Left ventricle myocardium inferior (tissue), 1 donor: ENCODE measurements around the gene ACACB. TPM values are rescaled to one million over a fixed set of nuclear protein-coding genes. Genes with fewer than 3 reads are reported as not detected.
"Not testable (repeated sequence)": the region's sequence is repeated elsewhere in the genome, so short reads cannot be mapped to it uniquely, and the experiment has no call there.

ENCODE experiments used
- DNase-seq: peaks from one replicate; pipeline ENCODE4 v3.0.0-alpha.2; 2020
- H3K27ac ChIP-seq: fragments of 200-600 bp; replicated peaks from 2 replicates; pipeline ENCODE4 v1.8.0; 2021
- H3K27me3 ChIP-seq: fragments of 200-600 bp; 2 replicates; pipeline ENCODE4 v1.8.0; 2021; ENCODE audit warnings: low read depth
- H3K36me3 ChIP-seq: fragments of 200-600 bp; 2 replicates; pipeline ENCODE4 v1.8.0; 2021
- H3K4me1 ChIP-seq: fragments of 200-600 bp; 2 replicates; pipeline ENCODE4 v1.8.0; 2021
- H3K4me3 ChIP-seq: fragments of 200-600 bp; 2 replicates; pipeline ENCODE4 v1.8.0; 2021; ENCODE audit warnings: mild to moderate bottlenecking, moderate library complexity
- H3K9me3 ChIP-seq: fragments of 200-600 bp; replicated peaks from 2 replicates; pipeline ENCODE4 v1.8.0; 2021
- intact Hi-C: fragments of 100-400 bp; cut with micrococcal nuclease; formaldehyde crosslinking; loops from one replicate; pipeline ENCODE4 v1.11.0; 2022
- total RNA-seq: library from RNA; stranded (reverse); fragmentation: NEBNext Ultra II Directional; extraction: Animal tissue kit (Norgen Biotek cat#: 25700); gene quantifications from one replicate; pipeline ENCODE4 v1.2.1, GENCODE V29; 2021
- TF ChIP-seq, protein P1 (sequence below): fragments of 200-600 bp; IDR thresholded peaks from 2 replicates; pipeline ENCODE4 v1.8.0; 2021; ENCODE audit warnings: antibody characterized with exemption, mild to moderate bottlenecking, borderline replicate concordance
- donor health status: DM: no; HTN: yes; CAD: no; lungs with severe emphysema.

The ACACB gene
- total RNA-seq, 1 donor from 2014 or later, result 123 TPM

DNA sequence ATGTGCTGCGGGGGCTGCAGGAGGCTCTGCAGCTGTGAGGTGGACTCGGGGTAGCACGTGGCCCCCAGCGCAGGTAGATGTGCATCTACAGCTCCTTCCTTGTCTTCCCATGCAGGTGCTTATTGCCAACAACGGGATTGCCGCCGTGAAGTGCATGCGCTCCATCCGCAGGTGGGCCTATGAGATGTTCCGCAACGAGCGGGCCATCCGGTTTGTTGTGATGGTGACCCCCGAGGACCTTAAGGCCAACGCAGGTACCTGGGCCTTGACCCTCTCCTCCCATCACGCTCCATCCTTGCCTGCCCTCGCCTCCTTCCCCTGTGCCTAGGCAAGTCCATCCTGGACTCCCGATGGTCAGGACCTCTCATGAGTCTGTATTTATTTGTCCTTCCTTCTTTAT is 51.4 kb downstream of the ACACB start:
- Histone ChIP-seq H3K9me3 (no peaks in the 10 kb centered on the region), H3K27ac (no peak overlapping the region), H3K4me1 (peaks cover 21% of the 10 kb centered on the region), H3K27me3 (no peaks in the 10 kb centered on the region), H3K4me3 (no peak overlapping the region), H3K36me3 (peaks cover 72% of the 10 kb centered on the region)
- TF ChIP-seq, protein P1, sequence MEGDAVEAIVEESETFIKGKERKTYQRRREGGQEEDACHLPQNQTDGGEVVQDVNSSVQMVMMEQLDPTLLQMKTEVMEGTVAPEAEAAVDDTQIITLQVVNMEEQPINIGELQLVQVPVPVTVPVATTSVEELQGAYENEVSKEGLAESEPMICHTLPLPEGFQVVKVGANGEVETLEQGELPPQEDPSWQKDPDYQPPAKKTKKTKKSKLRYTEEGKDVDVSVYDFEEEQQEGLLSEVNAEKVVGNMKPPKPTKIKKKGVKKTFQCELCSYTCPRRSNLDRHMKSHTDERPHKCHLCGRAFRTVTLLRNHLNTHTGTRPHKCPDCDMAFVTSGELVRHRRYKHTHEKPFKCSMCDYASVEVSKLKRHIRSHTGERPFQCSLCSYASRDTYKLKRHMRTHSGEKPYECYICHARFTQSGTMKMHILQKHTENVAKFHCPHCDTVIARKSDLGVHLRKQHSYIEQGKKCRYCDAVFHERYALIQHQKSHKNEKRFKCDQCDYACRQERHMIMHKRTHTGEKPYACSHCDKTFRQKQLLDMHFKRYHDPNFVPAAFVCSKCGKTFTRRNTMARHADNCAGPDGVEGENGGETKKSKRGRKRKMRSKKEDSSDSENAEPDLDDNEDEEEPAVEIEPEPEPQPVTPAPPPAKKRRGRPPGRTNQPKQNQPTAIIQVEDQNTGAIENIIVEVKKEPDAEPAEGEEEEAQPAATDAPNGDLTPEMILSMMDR, result no peak
- intact Hi-C loops, result no loop called here
- no peak for DNase-seq

DNA sequence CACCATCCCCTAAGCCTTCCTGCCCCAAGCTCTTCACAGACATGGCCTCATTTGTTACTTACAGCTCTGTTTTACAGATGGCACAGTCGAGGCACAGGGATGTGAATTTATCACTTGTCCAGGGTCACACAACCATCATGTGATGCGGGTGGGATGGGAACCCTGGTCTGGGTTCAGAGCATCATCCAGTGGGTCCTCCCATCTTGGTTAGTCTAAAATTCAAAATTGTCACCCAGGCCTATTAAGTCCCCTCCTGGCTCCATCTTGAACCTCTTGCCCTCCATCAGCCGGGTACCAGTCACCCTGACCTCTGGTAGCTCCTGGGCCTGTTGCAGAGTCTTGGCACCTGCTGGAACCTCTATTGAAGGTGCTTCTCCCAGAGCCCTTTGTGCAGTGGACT is 52.9 kb downstream of the ACACB start:
- DNase-seq, result no peak
- TF ChIP-seq, protein P1, result no peak
- Histone ChIP-seq H3K27me3 (no peaks in the 10 kb centered on the region), H3K36me3 (peaks cover 81% of the 10 kb centered on the region), H3K9me3 (no peaks in the 10 kb centered on the region), H3K4me1 (peaks cover 6% of the 10 kb centered on the region), H3K4me3 (no peak overlapping the region), H3K27ac (no peak overlapping the region)
- intact Hi-C loops, result no loop called here

DNA sequence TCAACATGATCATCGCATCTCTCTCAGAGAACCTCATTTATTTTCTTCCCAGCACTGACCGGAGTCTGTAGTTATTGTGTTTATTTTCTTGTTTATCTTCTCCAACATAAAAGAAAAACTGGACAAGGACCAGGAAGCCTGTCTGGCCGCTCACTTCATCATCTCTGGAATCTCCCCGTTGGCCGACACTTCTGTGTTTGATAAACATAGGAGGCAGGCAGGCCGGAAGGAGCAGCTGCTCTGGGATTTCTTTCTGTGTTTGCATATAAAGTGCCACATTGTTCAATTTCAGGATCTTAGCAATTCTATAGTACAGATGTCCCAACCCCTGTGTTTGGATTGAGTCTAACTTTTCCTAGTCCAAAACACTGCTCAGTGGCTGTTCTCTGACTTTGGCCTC is 53.3 kb downstream of the ACACB start:
- Histone ChIP-seq H3K4me1 (peaks cover 3% of the 10 kb centered on the region), H3K27ac (no peak overlapping the region), H3K9me3 (no peaks in the 10 kb centered on the region), H3K4me3 (no peak overlapping the region), H3K27me3 (no peaks in the 10 kb centered on the region), H3K36me3 (peaks cover 85% of the 10 kb centered on the region)
- intact Hi-C loops, result no loop called here
- DNase-seq, result no peak
- TF ChIP-seq, protein P1, result no peak

DNA sequence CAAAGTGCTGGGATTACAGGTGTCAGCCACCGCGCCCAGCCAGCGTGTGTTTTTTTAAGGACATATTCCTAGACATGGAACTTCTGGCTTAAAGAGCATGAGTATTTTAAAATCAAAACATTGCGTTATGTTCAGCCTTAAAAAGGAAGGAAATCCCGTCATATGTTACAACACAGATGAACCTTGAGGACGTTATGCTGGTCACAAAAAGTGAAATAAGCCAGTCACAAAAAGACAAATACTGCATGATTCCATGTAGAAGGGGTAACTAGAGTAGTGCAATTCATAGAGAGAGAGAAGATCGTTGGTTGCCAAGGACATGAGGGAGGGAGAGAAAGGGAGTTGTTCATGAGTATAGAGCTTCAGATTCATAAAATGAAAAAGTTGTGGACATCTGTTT is 53.9 kb downstream of the ACACB start:
- intact Hi-C loops, result no loop called here
- TF ChIP-seq, protein P1, result no peak
- H3K4me1 ChIP-seq, result peaks cover 3% of the 10 kb centered on the region
- H3K9me3 ChIP-seq, result no peaks in the 10 kb centered on the region
- H3K27me3 ChIP-seq, result no peaks in the 10 kb centered on the region
- H3K27ac ChIP-seq, result no peak overlapping the region
- H3K36me3 ChIP-seq, result peaks cover 90% of the 10 kb centered on the region
- DNase-seq, result no peak
- no peak overlapping the region for H3K4me3 ChIP-seq

DNA sequence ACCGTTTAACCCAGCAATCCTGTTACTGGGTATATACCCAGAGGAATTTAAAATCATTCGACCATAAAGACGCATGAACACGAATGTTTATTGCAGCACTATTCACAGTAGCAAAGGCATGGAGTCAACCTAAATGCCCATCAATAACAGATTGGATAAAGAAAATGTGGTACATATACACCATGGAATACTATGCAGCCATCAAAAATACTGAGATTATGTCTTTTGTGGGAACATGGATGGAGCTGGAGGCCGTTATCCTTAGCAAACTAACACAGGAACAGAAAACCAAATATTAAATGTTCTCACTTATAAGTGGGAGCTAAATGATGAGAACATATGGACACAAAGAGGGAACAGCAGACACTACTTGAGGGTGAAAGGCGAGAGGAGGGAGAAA is 56.4 kb downstream of the ACACB start:
- peaks cover 99% of the 10 kb centered on the region for H3K36me3 ChIP-seq
- H3K4me3 ChIP-seq, H3K4me1 ChIP-seq, H3K27ac ChIP-seq, H3K9me3 ChIP-seq, intact Hi-C loops, DNase-seq, H3K27me3 ChIP-seq: not testable (repeated sequence)

DNA sequence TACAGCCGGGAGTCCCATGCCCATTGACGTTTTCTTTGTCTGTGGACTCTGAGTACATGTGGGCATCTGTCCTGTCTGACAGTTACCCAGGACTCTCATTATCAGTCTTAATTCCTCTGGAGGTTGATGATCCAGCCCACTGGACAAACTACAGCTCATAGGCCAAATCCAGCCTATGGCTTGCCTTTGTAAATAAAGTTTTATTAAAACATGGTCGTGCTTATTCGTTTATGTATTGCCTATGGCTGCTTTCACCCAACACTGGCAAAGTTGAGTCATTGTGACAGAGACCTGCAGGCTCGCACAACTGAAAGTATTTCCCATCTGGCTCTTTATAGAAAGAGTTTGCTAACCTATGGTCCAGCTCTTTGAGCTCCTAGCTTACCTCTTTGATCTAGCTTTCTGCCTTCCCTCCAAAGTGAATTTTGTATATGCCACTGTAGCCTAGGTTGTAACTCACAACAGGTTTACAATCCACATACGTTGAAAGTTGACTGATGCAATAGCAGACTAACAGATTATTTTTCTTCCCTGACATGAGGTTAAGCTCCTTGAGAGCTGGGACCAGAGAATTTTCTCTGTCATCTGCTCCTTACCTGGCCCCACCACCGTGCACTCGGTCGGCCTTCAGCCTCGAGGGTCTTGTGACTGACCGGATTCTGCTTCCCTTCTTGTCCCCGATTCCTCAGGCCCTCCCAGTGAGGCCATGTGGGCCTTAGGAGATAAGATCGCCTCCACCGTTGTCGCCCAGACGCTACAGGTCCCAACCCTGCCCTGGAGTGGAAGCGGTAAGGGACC is 57.3 kb downstream of the ACACB start:
- no peaks in the 10 kb centered on the region for H3K9me3 ChIP-seq
- TF ChIP-seq, protein P1, result no peak
- H3K4me1 ChIP-seq, result peaks cover 3% of the 10 kb centered on the region
- DNase-seq, result no peak
- intact Hi-C loops, result no loop called here
- H3K27me3 ChIP-seq, result no peaks in the 10 kb centered on the region
- H3K27ac ChIP-seq, result no peak overlapping the region
- no peak overlapping the region for H3K4me3 ChIP-seq
- peaks cover 99% of the 10 kb centered on the region for H3K36me3 ChIP-seq
